OCI-LY1 (cell line): ENCODE data around the gene IL7R.

ENCODE experiments used
- H2AFZ ChIP-seq: fragments of 200-600 bp; sonication (generic), shearing (Covaris generic); 2 replicates; pipeline ENCODE4 v1.6.0; 2014; ENCODE audit warnings: antibody characterized with exemption, mild to moderate bottlenecking, low read length
- H3F3A ChIP-seq: fragments of 200-600 bp; sonication (generic), shearing (Covaris generic); 2 replicates; pipeline ENCODE4 v1.6.0; 2014; ENCODE audit warnings: mild to moderate bottlenecking, antibody characterized with exemption, low read length, moderate library complexity; ENCODE audit not compliant: insufficient read depth
- H3K27ac ChIP-seq: fragments of 200-600 bp; sonication (generic); 2 replicates; pipeline ENCODE4 v1.5.1; 2014; ENCODE audit warnings: low read length, mixed run types, mild to moderate bottlenecking, low read depth; ENCODE audit not compliant: poor library complexity, severe bottlenecking
- H3K27me3 ChIP-seq: fragments of 200-600 bp; sonication (generic); 2 replicates; pipeline ENCODE4 v1.6.0; 2014; ENCODE audit warnings: antibody characterized with exemption, mild to moderate bottlenecking, low read length, moderate library complexity; ENCODE audit not compliant: insufficient read depth
- H3K36me3 ChIP-seq: fragments of 200-600 bp; sonication (generic); 2 replicates; pipeline ENCODE4 v1.6.1; 2014; ENCODE audit warnings: mild to moderate bottlenecking, antibody characterized with exemption, low read length, moderate library complexity, mixed read lengths; ENCODE audit not compliant: insufficient read depth
- H3K4me1 ChIP-seq: fragments of 200-600 bp; sonication (generic); 2 replicates; pipeline ENCODE4 v1.5.1; 2014; ENCODE audit warnings: mild to moderate bottlenecking, low read length, moderate library complexity; ENCODE audit not compliant: insufficient read depth, severe bottlenecking
- H3K4me2 ChIP-seq: fragments of 200-600 bp; sonication (generic), shearing (Covaris generic); 2 replicates; pipeline ENCODE4 v1.6.1; 2014; ENCODE audit warnings: low read length
- H3K4me3 ChIP-seq: fragments of 200-600 bp; sonication (generic); 2 replicates; pipeline ENCODE4 v1.5.1; 2014; ENCODE audit warnings: low read length, low read depth, mild to moderate bottlenecking, mixed read lengths; ENCODE audit not compliant: poor library complexity, severe bottlenecking
- H3K79me2 ChIP-seq: fragments of 200-600 bp; shearing (Covaris generic); 2 replicates; pipeline ENCODE4 v1.6.1; 2016; ENCODE audit warnings: mixed run types, low read length, mixed read lengths; ENCODE audit not compliant: insufficient read depth
- H3K9ac ChIP-seq: fragments of 200-600 bp; sonication (generic), shearing (Covaris generic); 2 replicates; pipeline ENCODE4 v1.6.1; 2014; ENCODE audit warnings: mild to moderate bottlenecking, low read length, mixed read lengths
- H3K9me2 ChIP-seq: fragments of 200-600 bp; sonication (generic), shearing (Covaris generic); 2 replicates; pipeline ENCODE4 v1.6.1; 2014; ENCODE audit warnings: low read depth, mild to moderate bottlenecking, low read length, mixed read lengths
- H3K9me3 ChIP-seq: fragments of 200-600 bp; shearing (Covaris generic); 2 replicates; pipeline ENCODE4 v1.6.1; 2014; ENCODE audit warnings: low read length, mixed read lengths
- H4K20me1 ChIP-seq: fragments of 200-600 bp; sonication (generic), shearing (Covaris generic); 2 replicates; pipeline ENCODE4 v1.6.0; 2016; ENCODE audit warnings: mild to moderate bottlenecking, low read length; ENCODE audit not compliant: insufficient read depth
- EZH2 ChIP-seq: fragments of 200-600 bp; sonication (generic), shearing (Covaris generic); IDR thresholded peaks from 2 replicates; pipeline ENCODE4 v1.8.0; 2017; ENCODE audit warnings: borderline replicate concordance, mixed run types, mild to moderate bottlenecking, antibody characterized with exemption, low read length, moderate library complexity, mixed read lengths
- TF ChIP-seq, protein P1 (sequence below): fragments of 200-600 bp; sonication (generic), shearing (Covaris generic); IDR thresholded peaks from 2 replicates; pipeline ENCODE4 v1.5.1; 2017; ENCODE audit warnings: mild to moderate bottlenecking, antibody characterized with exemption, low read length, moderate library complexity, mixed read lengths

Gene IL7R

DNA sequence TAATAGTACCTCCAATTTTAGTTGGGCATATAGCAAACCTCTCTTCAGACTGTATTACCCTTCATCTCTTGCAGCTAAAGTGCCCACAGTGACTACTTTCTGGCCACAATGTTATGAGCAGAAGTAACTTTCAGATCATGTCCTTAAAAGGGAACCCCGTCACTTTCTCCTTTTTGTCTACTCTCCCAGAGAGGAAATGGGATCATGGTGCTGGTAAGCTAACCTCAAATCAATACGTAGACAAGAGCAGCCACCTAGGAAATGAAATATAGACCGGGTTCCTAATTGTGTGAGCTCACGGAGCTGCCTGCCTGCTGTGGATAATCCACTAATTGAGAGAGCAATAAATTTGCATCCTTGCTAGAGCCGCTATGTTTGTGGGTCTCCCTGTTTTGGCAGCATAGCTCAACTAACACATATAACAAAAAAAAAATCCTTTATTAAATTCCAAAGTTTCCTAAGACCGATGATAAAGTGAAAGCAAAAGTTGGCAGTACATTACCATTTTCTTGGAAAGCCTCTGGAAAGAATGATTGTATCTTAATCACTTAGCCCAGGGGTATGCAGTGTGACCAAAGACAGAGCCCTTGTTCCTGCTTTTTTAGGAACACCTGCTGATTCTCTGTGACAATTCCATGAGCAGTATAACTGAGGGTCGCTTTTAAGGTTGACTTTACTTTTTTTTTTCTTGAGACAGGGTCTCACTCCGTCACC is 5.6 kb upstream of the IL7R start:
- H3K27me3 ChIP-seq: no peaks in the 10 kb centered on the region
- peaks cover 65% of the 10 kb centered on the region for H3K4me1 ChIP-seq
- peak overlapping the region; percentile 90 for H3K27ac ChIP-seq
- no peak overlapping the region for H2AFZ ChIP-seq
- H3K9me3 ChIP-seq: peaks cover 14% of the 10 kb centered on the region
- H3K4me2 ChIP-seq: peak overlapping the region; percentile 57
- H3K9me2 ChIP-seq: no peaks in the 10 kb centered on the region
- no peak overlapping the region for H3K4me3 ChIP-seq
- no peaks in the 10 kb centered on the region for H4K20me1 ChIP-seq
- TF ChIP-seq EZH2: no peak
- TF ChIP-seq, protein P1, sequence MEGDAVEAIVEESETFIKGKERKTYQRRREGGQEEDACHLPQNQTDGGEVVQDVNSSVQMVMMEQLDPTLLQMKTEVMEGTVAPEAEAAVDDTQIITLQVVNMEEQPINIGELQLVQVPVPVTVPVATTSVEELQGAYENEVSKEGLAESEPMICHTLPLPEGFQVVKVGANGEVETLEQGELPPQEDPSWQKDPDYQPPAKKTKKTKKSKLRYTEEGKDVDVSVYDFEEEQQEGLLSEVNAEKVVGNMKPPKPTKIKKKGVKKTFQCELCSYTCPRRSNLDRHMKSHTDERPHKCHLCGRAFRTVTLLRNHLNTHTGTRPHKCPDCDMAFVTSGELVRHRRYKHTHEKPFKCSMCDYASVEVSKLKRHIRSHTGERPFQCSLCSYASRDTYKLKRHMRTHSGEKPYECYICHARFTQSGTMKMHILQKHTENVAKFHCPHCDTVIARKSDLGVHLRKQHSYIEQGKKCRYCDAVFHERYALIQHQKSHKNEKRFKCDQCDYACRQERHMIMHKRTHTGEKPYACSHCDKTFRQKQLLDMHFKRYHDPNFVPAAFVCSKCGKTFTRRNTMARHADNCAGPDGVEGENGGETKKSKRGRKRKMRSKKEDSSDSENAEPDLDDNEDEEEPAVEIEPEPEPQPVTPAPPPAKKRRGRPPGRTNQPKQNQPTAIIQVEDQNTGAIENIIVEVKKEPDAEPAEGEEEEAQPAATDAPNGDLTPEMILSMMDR: no peak
- 0 out of 2 replicates have a peak, but pooled peaks cover 3% of the 10 kb centered on the region for H3F3A ChIP-seq
- no peaks in the 10 kb centered on the region for H3K36me3 ChIP-seq
- H3K79me2 ChIP-seq: peaks cover 7% of the 10 kb centered on the region
- no peak overlapping the region for H3K9ac ChIP-seq

DNA sequence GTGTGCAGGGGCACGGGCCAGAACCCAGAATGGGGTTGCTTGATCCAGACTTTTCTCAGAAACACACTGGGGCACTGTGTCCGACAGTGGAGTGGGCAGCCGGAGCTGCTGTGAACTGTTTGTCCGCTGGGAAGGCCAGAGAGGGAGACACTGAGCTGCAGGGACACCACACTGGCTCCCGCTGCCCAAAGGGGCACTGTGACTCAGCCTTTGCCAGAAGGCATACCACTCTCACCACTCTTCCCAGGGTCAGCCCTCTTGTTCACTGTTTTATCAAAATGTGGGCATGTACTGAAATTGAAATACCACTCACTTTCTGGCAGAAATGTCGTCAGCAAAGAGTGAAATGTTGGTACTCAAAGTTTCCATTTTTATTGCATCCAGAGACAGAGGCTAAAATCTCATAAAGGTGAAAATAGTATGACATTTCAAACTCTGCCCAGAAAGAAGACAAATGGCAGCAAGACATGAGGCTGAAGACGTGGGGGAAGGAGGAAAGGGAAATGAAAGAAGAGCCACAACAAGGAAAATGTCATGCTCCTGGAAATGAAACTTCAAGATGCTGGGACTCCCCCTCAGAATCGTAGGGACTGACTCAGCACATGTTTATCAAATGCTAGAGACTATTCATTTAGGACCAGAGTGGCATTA is 4.5 kb upstream of the IL7R start:
- TF ChIP-seq EZH2: no peak
- TF ChIP-seq, protein P1: peak; percentile 21; the same call in 1 of the 2 replicates
- Histone ChIP-seq H3K4me2 (peak overlapping the region; percentile 57), H3K4me1 (peaks cover 71% of the 10 kb centered on the region), H3K9me3 (peaks cover 12% of the 10 kb centered on the region), H3F3A (0 out of 2 replicates have a peak, but pooled peaks cover 3% of the 10 kb centered on the region), H3K27ac (peak overlapping the region; percentile 90), H3K9ac (peak overlapping the region; percentile 40), H4K20me1 (no peaks in the 10 kb centered on the region), H3K27me3 (no peaks in the 10 kb centered on the region), H2AFZ (peak overlapping the region; percentile 90), H3K36me3 (peaks cover under 1% of the 10 kb centered on the region; the same call in 1 of the 2 replicates), H3K79me2 (peaks cover 18% of the 10 kb centered on the region), H3K9me2 (no peaks in the 10 kb centered on the region), H3K4me3 (peak overlapping the region; percentile 19)

DNA sequence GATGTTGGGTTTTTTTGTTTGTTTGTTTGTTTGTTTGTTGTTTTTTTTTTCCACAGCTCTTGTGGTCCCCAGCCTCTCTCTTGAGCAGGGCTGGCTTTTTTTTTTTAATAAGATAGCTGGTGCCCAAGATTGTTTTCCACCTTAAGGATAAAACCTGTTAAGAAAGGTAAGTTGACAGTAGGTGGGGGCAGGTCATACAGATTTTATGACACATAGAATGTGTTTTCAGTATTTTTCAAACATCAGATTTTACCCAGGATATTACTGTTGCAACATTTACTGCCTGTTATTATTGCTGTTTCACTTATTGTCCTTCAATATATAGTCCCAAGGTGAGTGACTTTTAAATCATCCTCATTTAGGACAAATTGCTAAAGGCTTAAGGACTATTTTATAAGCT is 3.9 kb upstream of the IL7R start:
- H3K4me3 ChIP-seq: no peak overlapping the region

More for the DNA sequence above, 3.9 kb upstream of the IL7R start:
- Histone ChIP-seq H3K9me2 (no peaks in the 10 kb centered on the region), H3K4me2 (peak overlapping the region; percentile 57), H3K27me3 (no peaks in the 10 kb centered on the region), H3K27ac (peak overlapping the region; percentile 90), H3K4me1 (peaks cover 71% of the 10 kb centered on the region), H3F3A (0 out of 2 replicates have a peak, but pooled peaks cover 3% of the 10 kb centered on the region), H4K20me1 (no peaks in the 10 kb centered on the region), H2AFZ (no peak overlapping the region), H3K9me3 (peaks cover 7% of the 10 kb centered on the region), H3K36me3 (peaks cover 6% of the 10 kb centered on the region; the same call in 1 of the 2 replicates), H3K79me2 (peaks cover 24% of the 10 kb centered on the region), H3K9ac (peak overlapping the region; percentile 40; the same call in 1 of the 2 replicates)
- TF ChIP-seq, protein P1: no peak
- TF ChIP-seq EZH2: no peak
